ENCODE data around the gene TTC22.

The TTC22 gene

GRCh38 chr1:54816951-54817350, 15.8 kb upstream of the TTC22 start:
- Histone ChIP-seq H3K27me3 (replicated peaks in 2 of 5; ENCODE audit: control insufficient read depth in 4 of 5, insufficient read depth in 5 of 5, low read length in 4 of 5) (no peaks in the 10 kb centered on the region), H3K36me3 (ENCODE audit: control insufficient read depth in 4 of 4, insufficient read depth in 4 of 4, low read length in 3 of 4) (no peaks in the 10 kb centered on the region), H3K4me3 (ENCODE audit: control insufficient read depth in 1 of 7, extremely low read depth in 1 of 7, insufficient read depth in 4 of 7, low read depth in 2 of 7, low read length in 6 of 7) (no peak overlapping the region), H3K9me3 (ENCODE audit: control extremely low read depth in 1 of 5, control insufficient read depth in 4 of 5, insufficient read depth in 2 of 5, low read depth in 1 of 5, low read length in 4 of 5) (no peaks in the 10 kb centered on the region), H3K27ac (ENCODE audit: insufficient read depth in 1 of 2, low read depth in 1 of 2, low read length in 2 of 2, poor library complexity in 1 of 2, severe bottlenecking in 2 of 2) (no peak overlapping the region), H3K4me1 (ENCODE audit: control extremely low read depth in 1 of 4, control insufficient read depth in 4 of 4, insufficient read depth in 4 of 4, low read length in 3 of 4) (no peaks in the 10 kb centered on the region)
- ChIA-PET CTCF (interaction anchor here (0.6 kb wide), 1 partner anchor 35 kb away, joined by 3 read pairs; no protein-coding TSS in a partner anchor), POLR2A (interaction anchor here (0.6 kb wide), 1 partner anchor 31 kb away, joined by 3 read pairs; no protein-coding TSS in a partner anchor)
- no peak for DNase-seq
- WGBS (ENCODE audit: insufficient coverage): 87% methylated on average over 12 of the region's 13 CpGs

GRCh38 chr1:54816130-54816529, 15.0 kb upstream of the TTC22 start:
- 85% methylated on average over 6 of the region's 6 CpGs for WGBS (ENCODE audit: insufficient coverage)
- Histone ChIP-seq H3K4me3 (ENCODE audit: control insufficient read depth in 1 of 7, extremely low read depth in 1 of 7, insufficient read depth in 4 of 7, low read depth in 2 of 7, low read length in 6 of 7) (no peak overlapping the region), H3K9me3 (ENCODE audit: control extremely low read depth in 1 of 5, control insufficient read depth in 4 of 5, insufficient read depth in 2 of 5, low read depth in 1 of 5, low read length in 4 of 5) (no peaks in the 10 kb centered on the region), H3K27me3 (replicated peaks in 2 of 5; ENCODE audit: control insufficient read depth in 4 of 5, insufficient read depth in 5 of 5, low read length in 4 of 5) (no peaks in the 10 kb centered on the region), H3K27ac (ENCODE audit: insufficient read depth in 1 of 2, low read depth in 1 of 2, low read length in 2 of 2, poor library complexity in 1 of 2, severe bottlenecking in 2 of 2) (no peak overlapping the region), H3K36me3 (ENCODE audit: control insufficient read depth in 4 of 4, insufficient read depth in 4 of 4, low read length in 3 of 4) (no peaks in the 10 kb centered on the region), H3K4me1 (ENCODE audit: control extremely low read depth in 1 of 4, control insufficient read depth in 4 of 4, insufficient read depth in 4 of 4, low read length in 3 of 4) (no peaks in the 10 kb centered on the region)
- ChIA-PET POLR2A (no interaction called here), CTCF (interaction anchor here (1.3 kb wide), 1 partner anchor 8 kb away, joined by 3 read pairs; no protein-coding TSS in a partner anchor)
- no peak for DNase-seq

GRCh38 chr1:54815086-54815876, 14.2 kb upstream of the TTC22 start:
- ChIA-PET CTCF (interaction anchor here (0.9 to 1.5 kb wide), 6 partner anchors 9 to 937 kb away, joined by 3 to 4 read pairs (median 3); no protein-coding TSS in a partner anchor), POLR2A (no interaction called here)
- H3K27me3 ChIP-seq (replicated peaks in 2 of 5; ENCODE audit: control insufficient read depth in 4 of 5, insufficient read depth in 5 of 5, low read length in 4 of 5): no peaks in the 10 kb centered on the region
- WGBS (ENCODE audit: insufficient coverage): 96% methylated on average over 6 of the region's 7 CpGs
- no peaks in the 10 kb centered on the region for H3K36me3 ChIP-seq (ENCODE audit: control insufficient read depth in 4 of 4, insufficient read depth in 4 of 4, low read length in 3 of 4)
- H3K4me3 ChIP-seq (ENCODE audit: control insufficient read depth in 1 of 7, extremely low read depth in 1 of 7, insufficient read depth in 4 of 7, low read depth in 2 of 7, low read length in 6 of 7): no peak overlapping the region
- H3K4me1 ChIP-seq (ENCODE audit: control extremely low read depth in 1 of 4, control insufficient read depth in 4 of 4, insufficient read depth in 4 of 4, low read length in 3 of 4): peaks cover 0 to under 1% (median 0%) of the 10 kb centered on the region in 4 experiments
- no peak for DNase-seq
- H3K9me3 ChIP-seq (ENCODE audit: control extremely low read depth in 1 of 5, control insufficient read depth in 4 of 5, insufficient read depth in 2 of 5, low read depth in 1 of 5, low read length in 4 of 5): no peaks in the 10 kb centered on the region
- no peak overlapping the region for H3K27ac ChIP-seq (ENCODE audit: insufficient read depth in 1 of 2, low read depth in 1 of 2, low read length in 2 of 2, poor library complexity in 1 of 2, severe bottlenecking in 2 of 2)

GRCh38 chr1:54814571-54814970, 13.4 kb upstream of the TTC22 start:
- DNase-seq: no peak
- 96% methylated on average over 3 of the region's 5 CpGs for WGBS (ENCODE audit: insufficient coverage)
- CTCF ChIA-PET: interaction anchor here (1.0 to 1.5 kb wide), 5 partner anchors 12 to 936 kb away, joined by 3 to 4 read pairs (median 3); no protein-coding TSS in a partner anchor
- Histone ChIP-seq H3K36me3 (ENCODE audit: control insufficient read depth in 4 of 4, insufficient read depth in 4 of 4, low read length in 3 of 4) (no peaks in the 10 kb centered on the region), H3K4me3 (ENCODE audit: control insufficient read depth in 1 of 7, extremely low read depth in 1 of 7, insufficient read depth in 4 of 7, low read depth in 2 of 7, low read length in 6 of 7) (no peak overlapping the region), H3K9me3 (ENCODE audit: control extremely low read depth in 1 of 5, control insufficient read depth in 4 of 5, insufficient read depth in 2 of 5, low read depth in 1 of 5, low read length in 4 of 5) (no peaks in the 10 kb centered on the region), H3K27me3 (replicated peaks in 2 of 5; ENCODE audit: control insufficient read depth in 4 of 5, insufficient read depth in 5 of 5, low read length in 4 of 5) (no peaks in the 10 kb centered on the region), H3K4me1 (ENCODE audit: control extremely low read depth in 1 of 4, control insufficient read depth in 4 of 4, insufficient read depth in 4 of 4, low read length in 3 of 4) (peaks cover 0 to 4% (median 0%) of the 10 kb centered on the region in 4 experiments), H3K27ac (ENCODE audit: insufficient read depth in 1 of 2, low read depth in 1 of 2, low read length in 2 of 2, poor library complexity in 1 of 2, severe bottlenecking in 2 of 2) (no peak overlapping the region)
- POLR2A ChIA-PET: no interaction called here

- Histone ChIP-seq H3K4me1 (ENCODE audit: control extremely low read depth in 1 of 4, control insufficient read depth in 4 of 4, insufficient read depth in 4 of 4, low read length in 3 of 4) (peaks cover 0 to 5% (median 0%) of the 10 kb centered on the region in 4 experiments), H3K9me3 (ENCODE audit: control extremely low read depth in 1 of 5, control insufficient read depth in 4 of 5, insufficient read depth in 2 of 5, low read depth in 1 of 5, low read length in 4 of 5) (no peaks in the 10 kb centered on the region), H3K27ac (ENCODE audit: insufficient read depth in 1 of 2, low read depth in 1 of 2, low read length in 2 of 2, poor library complexity in 1 of 2, severe bottlenecking in 2 of 2) (no peak overlapping the region), H3K36me3 (ENCODE audit: control insufficient read depth in 4 of 4, insufficient read depth in 4 of 4, low read length in 3 of 4) (no peaks in the 10 kb centered on the region), H3K27me3 (replicated peaks in 2 of 5; ENCODE audit: control insufficient read depth in 4 of 5, insufficient read depth in 5 of 5, low read length in 4 of 5) (no peaks in the 10 kb centered on the region), H3K4me3 (ENCODE audit: control insufficient read depth in 1 of 7, extremely low read depth in 1 of 7, insufficient read depth in 4 of 7, low read depth in 2 of 7, low read length in 6 of 7) (no peak overlapping the region)
- ChIA-PET POLR2A (no interaction called here), CTCF (interaction anchor here (1.0 to 1.5 kb wide), 2 partner anchors 12 to 47 kb away, joined by 3 read pairs; no protein-coding TSS in a partner anchor)
- DNase-seq: no peak
- WGBS (ENCODE audit: insufficient coverage): 95% methylated on average over 10 of the region's 10 CpGs
Measured at GRCh38 chr1:54814126-54814498, 13.0 kb upstream of the TTC22 start.

- H3K36me3 ChIP-seq (ENCODE audit: control insufficient read depth in 4 of 4, insufficient read depth in 4 of 4, low read length in 3 of 4): no peaks in the 10 kb centered on the region
- H3K27ac ChIP-seq (ENCODE audit: insufficient read depth in 1 of 2, low read depth in 1 of 2, low read length in 2 of 2, poor library complexity in 1 of 2, severe bottlenecking in 2 of 2): no peak overlapping the region
- 96% methylated on average over 9 of the region's 13 CpGs for WGBS (ENCODE audit: insufficient coverage)
- DNase-seq: no peak
- no peaks in the 10 kb centered on the region for H3K9me3 ChIP-seq (ENCODE audit: control extremely low read depth in 1 of 5, control insufficient read depth in 4 of 5, insufficient read depth in 2 of 5, low read depth in 1 of 5, low read length in 4 of 5)
- H3K27me3 ChIP-seq (replicated peaks in 2 of 5; ENCODE audit: control insufficient read depth in 4 of 5, insufficient read depth in 5 of 5, low read length in 4 of 5): no peaks in the 10 kb centered on the region
- peaks cover 0 to 5% (median 0%) of the 10 kb centered on the region in 4 experiments for H3K4me1 ChIP-seq (ENCODE audit: control extremely low read depth in 1 of 4, control insufficient read depth in 4 of 4, insufficient read depth in 4 of 4, low read length in 3 of 4)
- no peak overlapping the region for H3K4me3 ChIP-seq (ENCODE audit: control insufficient read depth in 1 of 7, extremely low read depth in 1 of 7, insufficient read depth in 4 of 7, low read depth in 2 of 7, low read length in 6 of 7)
- CTCF ChIA-PET: interaction anchor here (1.0 to 1.5 kb wide), 2 partner anchors 13 to 46 kb away, joined by 3 read pairs; no protein-coding TSS in a partner anchor
- POLR2A ChIA-PET: no interaction called here
Measured at GRCh38 chr1:54813485-54814125, 12.5 kb upstream of the TTC22 start.
